Spleen (tissue), 7 donors: Measurements from ENCODE around the gene CCDC148.

Experiments used
- CTCF ChIP-seq, 11 experiments: fragments of 200-600 bp in 7 of 11; fragments of 450-650 bp in 4 of 11; sonication (generic) in 4 of 11; IDR thresholded peaks in 8 of 11; conservative IDR thresholded peaks in 3 of 11; 1 replicate in 7 of 11; 2 replicates in 4 of 11; pipeline versions ENCODE4 v1.4.0 to v1.8.0; 2016 to 2021; ENCODE audit warnings: antibody characterized with exemption in 11 of 11, inconsistent platforms in 4 of 11, mild to moderate bottlenecking in 1 of 11
- POLR2A ChIP-seq, 3 donors: fragments of 450-650 bp; IDR thresholded peaks; one replicate each; pipeline ENCODE4 v1.5.1; 2017; ENCODE audit warnings: antibody characterized with exemption in 3 of 3, mild to moderate bottlenecking in 1 of 3
- POLR2AphosphoS5 ChIP-seq, 3 donors: sonication (generic); formaldehyde crosslinking; IDR thresholded peaks; one replicate each; pipeline ENCODE4 v1.5.1; 2017; ENCODE audit warnings: antibody characterized with exemption in 3 of 3
- donor health status: DM: no; HTN: no; CAD: no; lungs with moderate emphysema.
- donor health status: DM: no; HTN: no; CAD: no.
- donor health status: DM: no; HTN: no; CAD: no.

DNA sequence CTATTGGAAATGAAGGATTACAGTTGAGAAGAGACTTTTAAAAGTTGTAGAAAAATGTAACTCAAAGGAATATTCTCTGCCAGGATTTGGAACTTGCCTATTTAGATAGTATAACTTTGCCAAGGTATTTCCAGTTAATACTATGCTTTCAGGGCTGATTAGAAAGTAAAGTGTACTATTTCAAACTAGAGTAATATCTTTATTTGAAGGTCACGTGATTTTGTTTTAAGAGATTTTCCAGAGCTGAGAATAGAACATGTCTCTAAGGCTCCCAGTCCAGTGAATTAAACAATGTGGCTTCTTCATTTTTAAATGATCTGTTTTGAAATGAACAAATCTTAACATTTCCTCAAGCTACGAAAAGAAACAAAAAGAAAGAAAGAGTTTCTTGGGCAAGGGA, 53.9 kb downstream of the CCDC148 start:
- no peak for TF ChIP-seq CTCF (IDR thresholded peaks at IDR 0.05 in 8 of 11, conservative IDR thresholded peaks at IDR 0.05 in 3 of 11)
- no peak for TF ChIP-seq POLR2A (IDR thresholded peaks at IDR 0.05)
- TF ChIP-seq POLR2AphosphoS5 (IDR thresholded peaks at IDR 0.05) = no peak
